Measurements from ENCODE around the gene ETHE1. TPM values are rescaled to one million over a fixed set of nuclear protein-coding genes. Genes with fewer than 3 reads are reported as not detected.

ETHE1 gene
- total RNA-seq, 1 donor from 2014 or later = 183 TPM

DNA sequence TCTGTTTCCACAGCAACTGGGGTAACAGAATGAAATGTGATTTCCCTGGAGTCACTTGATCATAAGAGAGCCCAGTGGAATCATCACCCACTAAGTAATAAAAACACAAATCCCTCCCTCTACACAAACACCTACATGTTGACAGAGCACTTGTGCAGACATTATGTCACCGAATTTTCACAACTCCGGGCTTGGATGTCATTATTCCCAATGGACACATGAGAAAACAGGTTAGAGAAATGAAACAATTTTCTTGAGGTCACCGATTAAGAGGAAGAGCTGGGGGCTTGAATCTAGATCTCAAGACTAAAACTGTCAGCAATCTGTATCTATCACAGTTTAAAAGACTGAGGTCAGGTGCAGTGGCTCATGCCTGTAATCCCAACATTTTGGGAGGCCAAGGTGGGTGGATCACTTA lies 45.2 kb upstream of the ETHE1 start:
- Histone ChIP-seq H3K36me3 (ENCODE audit: control insufficient read depth, insufficient read depth, low read length) (peaks cover 1% of the 10 kb centered on the region), H3K4me3 (ENCODE audit: low read depth, low read length) (no peak overlapping the region), H3K27me3 (ENCODE audit: control insufficient read depth, insufficient read depth, low read length) (no peaks in the 10 kb centered on the region)
- no peak for DNase-seq (ENCODE audit: low read depth)
- no peak for FAIRE-seq
- TF ChIP-seq, protein P1, sequence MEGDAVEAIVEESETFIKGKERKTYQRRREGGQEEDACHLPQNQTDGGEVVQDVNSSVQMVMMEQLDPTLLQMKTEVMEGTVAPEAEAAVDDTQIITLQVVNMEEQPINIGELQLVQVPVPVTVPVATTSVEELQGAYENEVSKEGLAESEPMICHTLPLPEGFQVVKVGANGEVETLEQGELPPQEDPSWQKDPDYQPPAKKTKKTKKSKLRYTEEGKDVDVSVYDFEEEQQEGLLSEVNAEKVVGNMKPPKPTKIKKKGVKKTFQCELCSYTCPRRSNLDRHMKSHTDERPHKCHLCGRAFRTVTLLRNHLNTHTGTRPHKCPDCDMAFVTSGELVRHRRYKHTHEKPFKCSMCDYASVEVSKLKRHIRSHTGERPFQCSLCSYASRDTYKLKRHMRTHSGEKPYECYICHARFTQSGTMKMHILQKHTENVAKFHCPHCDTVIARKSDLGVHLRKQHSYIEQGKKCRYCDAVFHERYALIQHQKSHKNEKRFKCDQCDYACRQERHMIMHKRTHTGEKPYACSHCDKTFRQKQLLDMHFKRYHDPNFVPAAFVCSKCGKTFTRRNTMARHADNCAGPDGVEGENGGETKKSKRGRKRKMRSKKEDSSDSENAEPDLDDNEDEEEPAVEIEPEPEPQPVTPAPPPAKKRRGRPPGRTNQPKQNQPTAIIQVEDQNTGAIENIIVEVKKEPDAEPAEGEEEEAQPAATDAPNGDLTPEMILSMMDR (IDR thresholded peaks at IDR 0.05; ENCODE audit: insufficient read depth, low read length, severe bottlenecking) = no peak

GRCh38 chr19:43570174-43570791 lies 43.3 kb upstream of the ETHE1 start:
- peak; percentile 80 for DNase-seq (ENCODE audit: low read depth)
- peaks cover 1% of the 10 kb centered on the region for H3K36me3 ChIP-seq (ENCODE audit: control insufficient read depth, insufficient read depth, low read length)
- FAIRE-seq = no peak
- no peaks in the 10 kb centered on the region for H3K27me3 ChIP-seq (ENCODE audit: control insufficient read depth, insufficient read depth, low read length)
- TF ChIP-seq, protein P1 (IDR thresholded peaks at IDR 0.05; ENCODE audit: insufficient read depth, low read length, severe bottlenecking) = no peak
- no peak overlapping the region for H3K4me3 ChIP-seq (ENCODE audit: low read depth, low read length)

DNA sequence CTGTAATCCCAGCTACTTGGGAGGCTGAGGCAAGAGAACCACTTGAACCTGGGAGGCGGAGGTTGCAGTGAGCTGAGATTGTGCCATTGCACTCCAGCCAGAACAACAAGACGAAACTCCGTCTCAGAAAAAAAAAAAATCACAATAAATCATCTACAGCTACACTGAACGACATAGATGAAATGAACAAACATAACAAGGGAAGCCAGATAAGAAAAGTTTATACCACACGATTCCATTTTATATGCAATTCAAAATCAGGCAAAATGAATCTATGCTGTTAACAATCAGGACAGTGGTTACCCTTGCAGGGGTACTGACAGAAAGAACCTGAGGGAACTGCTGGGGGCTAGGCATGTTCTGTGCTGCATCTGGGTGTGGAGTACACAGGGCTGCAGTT lies 42.7 kb upstream of the ETHE1 start:
- no peak for FAIRE-seq
- H3K27me3 ChIP-seq (ENCODE audit: control insufficient read depth, insufficient read depth, low read length) = no peaks in the 10 kb centered on the region

DNA sequence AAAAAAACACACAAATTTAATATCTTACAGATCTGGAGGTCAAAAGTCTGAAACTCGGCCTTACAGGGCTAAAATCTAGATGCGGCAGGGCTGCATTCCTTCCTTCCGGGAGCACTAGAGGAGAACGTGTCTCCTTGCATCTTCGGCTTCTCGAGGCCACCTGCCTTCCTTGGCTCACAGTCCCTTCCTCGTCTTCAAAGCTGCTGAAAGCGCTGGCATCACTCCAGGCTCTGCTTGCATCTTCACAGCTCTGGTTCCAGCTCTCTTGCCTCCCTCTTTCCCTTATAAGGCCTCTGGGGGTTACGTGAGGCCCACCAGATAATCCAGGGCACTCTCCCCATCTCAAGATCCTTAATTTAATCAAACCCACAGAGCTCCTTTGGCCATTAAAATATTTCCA lies 37.8 kb upstream of the ETHE1 start:
- no peaks in the 10 kb centered on the region for H3K27me3 ChIP-seq (ENCODE audit: control insufficient read depth, insufficient read depth, low read length)
- no peak for DNase-seq (ENCODE audit: low read depth)
- H3K36me3 ChIP-seq (ENCODE audit: control insufficient read depth, insufficient read depth, low read length) = peaks cover 1% of the 10 kb centered on the region
- H3K4me3 ChIP-seq (ENCODE audit: low read depth, low read length) = no peak overlapping the region
- TF ChIP-seq, protein P1 (IDR thresholded peaks at IDR 0.05; ENCODE audit: insufficient read depth, low read length, severe bottlenecking) = no peak
- FAIRE-seq = no peak

More for the DNA sequence above, 42.7 kb upstream of the ETHE1 start:
- DNase-seq (ENCODE audit: low read depth) = no peak
- TF ChIP-seq, protein P1 (IDR thresholded peaks at IDR 0.05; ENCODE audit: insufficient read depth, low read length, severe bottlenecking) = no peak
- H3K4me3 ChIP-seq (ENCODE audit: low read depth, low read length) = no peak overlapping the region
- H3K36me3 ChIP-seq (ENCODE audit: control insufficient read depth, insufficient read depth, low read length) = peaks cover 1% of the 10 kb centered on the region

DNA sequence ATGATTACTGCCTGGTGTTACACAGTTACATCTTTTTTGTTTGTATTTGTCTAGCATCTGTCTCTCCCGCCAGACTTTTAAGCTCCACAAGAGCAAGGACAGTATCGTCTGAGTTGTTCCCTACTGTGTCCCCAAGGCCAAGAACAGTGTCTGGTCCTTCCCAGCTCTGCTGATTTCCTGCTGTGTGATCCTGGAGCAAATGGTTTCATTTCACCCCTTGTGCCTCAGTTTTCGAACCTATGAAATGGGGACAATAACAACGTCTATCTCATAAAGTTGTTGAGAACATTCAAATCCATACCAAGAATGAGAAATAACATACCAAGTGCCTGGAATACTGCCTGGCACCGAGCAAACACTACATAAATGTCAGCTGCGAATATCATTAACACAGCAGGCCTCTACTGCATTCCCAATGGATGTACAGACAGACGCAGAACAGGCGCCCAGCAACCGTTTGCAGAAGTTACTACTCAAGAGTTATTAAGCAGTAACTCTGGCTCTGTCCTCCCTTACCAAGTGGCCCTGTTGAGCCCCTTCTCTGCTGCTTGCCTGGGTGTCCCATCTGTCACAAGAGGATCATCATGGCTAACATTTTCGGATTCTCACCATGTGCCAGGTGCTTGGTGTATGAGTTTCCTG lies 36.9 kb upstream of the ETHE1 start:
- FAIRE-seq (peak; percentile 40), DNase-seq (ENCODE audit: low read depth) (no peak)
- no peaks in the 10 kb centered on the region for H3K27me3 ChIP-seq (ENCODE audit: control insufficient read depth, insufficient read depth, low read length)
- TF ChIP-seq, protein P1 (IDR thresholded peaks at IDR 0.05; ENCODE audit: insufficient read depth, low read length, severe bottlenecking) = no peak
- H3K4me3 ChIP-seq (ENCODE audit: low read depth, low read length) = no peak overlapping the region
- peaks cover 1% of the 10 kb centered on the region for H3K36me3 ChIP-seq (ENCODE audit: control insufficient read depth, insufficient read depth, low read length)

Data from bronchial epithelial cell (primary cell).